Esophagus muscularis mucosa (tissue), 4 donors: ENCODE data around the gene WFDC1.

Experiments used
- EP300 ChIP-seq: sonication (generic); formaldehyde crosslinking; IDR thresholded peaks from one replicate; pipeline ENCODE4 v1.6.1; 2017; ENCODE audit warnings: antibody characterized with exemption
- POLR2A ChIP-seq: fragments of 450-650 bp; IDR thresholded peaks from one replicate; pipeline ENCODE4 v1.6.1; 2017; ENCODE audit warnings: antibody characterized with exemption, moderate library complexity, mild to moderate bottlenecking, low read depth
- TF ChIP-seq, protein P1 (sequence below), 3 experiments: fragments of 200-600 bp in 2 of 3; fragments of 450-650 bp in 1 of 3; sonication (generic) in 2 of 3; IDR thresholded peaks; one replicate each; pipeline ENCODE4 v1.5.1; 2017 to 2019; ENCODE audit warnings: antibody characterized with exemption in 3 of 3, mild to moderate bottlenecking in 2 of 3, moderate library complexity in 1 of 3

- TF ChIP-seq, protein P1, sequence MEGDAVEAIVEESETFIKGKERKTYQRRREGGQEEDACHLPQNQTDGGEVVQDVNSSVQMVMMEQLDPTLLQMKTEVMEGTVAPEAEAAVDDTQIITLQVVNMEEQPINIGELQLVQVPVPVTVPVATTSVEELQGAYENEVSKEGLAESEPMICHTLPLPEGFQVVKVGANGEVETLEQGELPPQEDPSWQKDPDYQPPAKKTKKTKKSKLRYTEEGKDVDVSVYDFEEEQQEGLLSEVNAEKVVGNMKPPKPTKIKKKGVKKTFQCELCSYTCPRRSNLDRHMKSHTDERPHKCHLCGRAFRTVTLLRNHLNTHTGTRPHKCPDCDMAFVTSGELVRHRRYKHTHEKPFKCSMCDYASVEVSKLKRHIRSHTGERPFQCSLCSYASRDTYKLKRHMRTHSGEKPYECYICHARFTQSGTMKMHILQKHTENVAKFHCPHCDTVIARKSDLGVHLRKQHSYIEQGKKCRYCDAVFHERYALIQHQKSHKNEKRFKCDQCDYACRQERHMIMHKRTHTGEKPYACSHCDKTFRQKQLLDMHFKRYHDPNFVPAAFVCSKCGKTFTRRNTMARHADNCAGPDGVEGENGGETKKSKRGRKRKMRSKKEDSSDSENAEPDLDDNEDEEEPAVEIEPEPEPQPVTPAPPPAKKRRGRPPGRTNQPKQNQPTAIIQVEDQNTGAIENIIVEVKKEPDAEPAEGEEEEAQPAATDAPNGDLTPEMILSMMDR (IDR thresholded peaks at IDR 0.05), result no peak
- TF ChIP-seq POLR2A, result no peak
- no peak for TF ChIP-seq EP300
Measured at GRCh38 chr16:84306564-84306963, 11.9 kb downstream of the WFDC1 start.
